Ovary (tissue), 9 donors: ENCODE measurements around the gene PLBD2. TPM values are rescaled to one million over a fixed set of nuclear protein-coding genes. Genes with fewer than 3 reads are reported as not detected.

ENCODE experiments used
- DNase-seq, 5 donors: peaks; one replicate each; pipeline ENCODE4 v3.0.0-alpha.2; 2019 to 2020
- H3K27ac ChIP-seq, 2 donors: fragments of 200-600 bp; one replicate each; pipeline versions ENCODE4 v1.5.1 to v1.8.0; 2019 to 2022
- H3K27me3 ChIP-seq: fragments of 200-600 bp; one replicate; pipeline ENCODE4 v1.8.0; 2022
- H3K36me3 ChIP-seq: fragments of 200-600 bp; sonication (generic); one replicate; pipeline ENCODE4 v1.5.1; 2019
- H3K4me1 ChIP-seq: one replicate; pipeline ENCODE4 v1.8.1; 2013; ENCODE audit warnings: mild to moderate bottlenecking, moderate library complexity; ENCODE audit not compliant: insufficient read depth
- H3K4me3 ChIP-seq: fragments of 200-600 bp; sonication (generic); one replicate; pipeline ENCODE4 v1.5.1; 2017
- H3K9me3 ChIP-seq, 2 donors: fragments of 200-600 bp in 1 of 2; sonication (generic) in 1 of 2; one replicate each; pipeline versions ENCODE4 v1.5.1 to v1.8.1; 2013 to 2019; ENCODE audit warnings: mild to moderate bottlenecking in 1 of 2, moderate library complexity in 1 of 2
- CTCF ChIP-seq, 3 donors: fragments of 450-650 bp in 2 of 3; fragments of 200-600 bp in 1 of 3; IDR thresholded peaks; one replicate each; pipeline versions ENCODE4 v1.5.1 to v1.8.0; 2016 to 2022; ENCODE audit warnings: antibody characterized with exemption in 3 of 3, mild to moderate bottlenecking in 1 of 3
- EP300 ChIP-seq: sonication (generic); formaldehyde crosslinking; IDR thresholded peaks from one replicate; pipeline ENCODE4 v1.6.1; 2017; ENCODE audit warnings: antibody characterized with exemption
- POLR2A ChIP-seq: fragments of 450-650 bp; IDR thresholded peaks from one replicate; pipeline ENCODE4 v1.6.1; 2017; ENCODE audit warnings: antibody characterized with exemption, mild to moderate bottlenecking, moderate library complexity
- WGBS, 3 donors: extraction: QIAGEN DNeasy Blood & Tissue Kit in 1 of 3; methylation state at CpG; one replicate each; pipeline versions ENCODE4 v1.1.5 to v1.1.7; 2013 to 2017; 5-methylcytosine and 5-hydroxymethylcytosine counted together
- intact Hi-C, 4 donors: fragments of 100-400 bp; cut with DNase I; formaldehyde crosslinking; loops; one replicate each; pipeline versions ENCODE4 v1.11.0 to v1.15.1; 2022 to 2023
- polyA plus RNA-seq, 2 donors: library from polyadenylated mRNA; stranded (reverse); fragments of 200-250 nt in 1 of 2; fragments of 350-450 nt in 1 of 2; fragmentation: Illumina TruSeq in 1 of 2; extraction: RNeasy Lipid Tissue Mini Kit (QIAGEN cat#74804) in 1 of 2; gene quantifications; one replicate each; pipeline ENCODE4 v1.2.3, GENCODE V29; 2013 to 2014
- total RNA-seq, 7 donors: library from RNA; depleted of rRNA in 2 of 7; stranded (reverse); fragments of >200 nt in 2 of 7; fragmentation: NEBNext Ultra II Directional in 3 of 7; extraction: Animal tissue kit (Norgen Biotek cat#: 25700) in 3 of 7; gene quantifications; one replicate each; pipeline versions ENCODE4 v1.1.0 to v1.2.4, GENCODE V29; 2016 to 2023
- donor health status: DM: no; HTN: no; CAD: no; lungs with moderate emphysema.
- donor health status: DM: no; HTN: no; CAD: no.
- donor health status: Bipolar disorder and iron deficiency.
- donor health status: DM: yes; HTN: yes; CAD: no.
- donor health status: DM: no; HTN: no; CAD: no.
- donor health status: DM: yes; HTN: yes; CAD: no.

Gene PLBD2
- total and polyA plus RNA-seq, 9 donors: 31.5 to 135 (median 81.9) TPM

- DNase-seq: no peak
- H3K4me1 ChIP-seq: no peaks in the 10 kb centered on the region
- H3K27ac ChIP-seq: no peak overlapping the region
- TF ChIP-seq CTCF (IDR thresholded peaks at IDR 0.05) (no peak), POLR2A (no peak), EP300 (no peak)
- intact Hi-C loops: loop anchor here in 1 of 4 donors (10.0 kb wide), 1 partner anchor 258 kb away; no protein-coding TSS in a partner anchor
- no peaks in the 10 kb centered on the region for H3K36me3 ChIP-seq
- no peaks in the 10 kb centered on the region for H3K9me3 ChIP-seq
- no peak overlapping the region for H3K4me3 ChIP-seq
- no peaks in the 10 kb centered on the region for H3K27me3 ChIP-seq
Observed at GRCh38 chr12:113432986-113433385, 74.6 kb downstream of the PLBD2 start.

DNA sequence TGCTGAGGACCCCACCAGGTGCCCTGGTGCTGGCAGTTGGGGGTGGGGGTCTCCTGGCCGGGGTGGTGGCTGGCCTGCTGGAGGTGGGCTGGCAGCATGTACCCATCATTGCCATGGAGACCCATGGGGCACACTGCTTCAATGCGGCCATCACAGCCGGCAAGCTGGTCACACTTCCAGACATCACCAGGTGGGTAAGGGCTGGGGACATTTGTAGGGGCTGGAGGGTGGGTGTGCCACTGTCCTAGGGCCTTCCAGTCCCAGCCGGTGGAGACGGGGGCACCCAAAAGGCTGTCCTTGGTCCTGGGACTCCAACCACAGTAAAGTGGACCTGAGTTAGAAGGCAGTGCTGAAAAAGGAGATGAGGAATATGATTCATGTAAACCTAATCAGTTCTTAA lies 77.0 kb downstream of the PLBD2 start:
- H3K36me3 ChIP-seq: no peaks in the 10 kb centered on the region
- intact Hi-C loops: loop anchor here in 1 of 4 donors (10.0 kb wide), 1 partner anchor 261 kb away; no protein-coding TSS in a partner anchor
- H3K4me1 ChIP-seq: no peaks in the 10 kb centered on the region
- H3K4me3 ChIP-seq: no peak overlapping the region
- no peak for DNase-seq
- no peaks in the 10 kb centered on the region for H3K9me3 ChIP-seq
- H3K27ac ChIP-seq: no peak overlapping the region
- TF ChIP-seq EP300: no peak
- TF ChIP-seq CTCF (IDR thresholded peaks at IDR 0.05): no peak
- TF ChIP-seq POLR2A: no peak
- no peaks in the 10 kb centered on the region for H3K27me3 ChIP-seq
- WGBS, 3 donors: 84 to 94% (median 87%) methylated on average over 5 of the region's 5 CpGs

GRCh38 chr12:113436586-113436985 lies 78.2 kb downstream of the PLBD2 start:
- intact Hi-C loops: loop anchor here in 1 of 4 donors (10.0 kb wide), 1 partner anchor 262 kb away; no protein-coding TSS in a partner anchor
- Histone ChIP-seq H3K9me3 (no peaks in the 10 kb centered on the region), H3K4me3 (no peak overlapping the region), H3K4me1 (no peaks in the 10 kb centered on the region), H3K36me3 (no peaks in the 10 kb centered on the region), H3K27me3 (no peaks in the 10 kb centered on the region), H3K27ac (no peak overlapping the region)
- no peak for TF ChIP-seq CTCF (IDR thresholded peaks at IDR 0.05)
- TF ChIP-seq EP300: no peak
- TF ChIP-seq POLR2A: no peak
- DNase-seq: no peak
- WGBS, 3 donors: 80 to 82% (median 81%) methylated on average over 5 to 6 of the region's 6 CpGs

- Histone ChIP-seq H3K36me3 (no peaks in the 10 kb centered on the region), H3K27ac (no peak overlapping the region), H3K9me3 (no peaks in the 10 kb centered on the region), H3K27me3 (no peaks in the 10 kb centered on the region), H3K4me1 (no peaks in the 10 kb centered on the region), H3K4me3 (no peak overlapping the region)
- WGBS, 3 donors: 88 to 91% (median 89%) methylated on average over 6 of the region's 6 CpGs
- no peak for DNase-seq
- TF ChIP-seq POLR2A (no peak), CTCF (IDR thresholded peaks at IDR 0.05) (no peak), EP300 (no peak)
- intact Hi-C loops: loop anchor here in 1 of 4 donors (10.0 kb wide), 1 partner anchor 262 kb away; no protein-coding TSS in a partner anchor
Observed at GRCh38 chr12:113436993-113437728, 78.8 kb downstream of the PLBD2 start.
